ENCODE data around the gene PTPRN2.

PTPRN2 gene

GRCh38 chr7:157792241-157793086, 795.2 kb downstream of the PTPRN2 start:
- TF ChIP-seq CTCF (conservative IDR thresholded peaks at IDR 0.05; ENCODE audit: low read depth, low read length): no peak
- no peak for DNase-seq (ENCODE audit: low read depth)
- H3K4me3 ChIP-seq (ENCODE audit: low read depth, low read length): no peak overlapping the region

- no peak for DNase-seq (ENCODE audit: low read depth)
- no peak for TF ChIP-seq CTCF (conservative IDR thresholded peaks at IDR 0.05; ENCODE audit: low read depth, low read length)
- H3K4me3 ChIP-seq (ENCODE audit: low read depth, low read length): no peak overlapping the region
Measured at GRCh38 chr7:157791666-157792065, 796.0 kb downstream of the PTPRN2 start.

GRCh38 chr7:157791261-157791660, 796.4 kb downstream of the PTPRN2 start:
- H3K4me3 ChIP-seq (ENCODE audit: low read depth, low read length): no peak overlapping the region
- DNase-seq (ENCODE audit: low read depth): no peak
- no peak for TF ChIP-seq CTCF (conservative IDR thresholded peaks at IDR 0.05; ENCODE audit: low read depth, low read length)

GRCh38 chr7:157789942-157790341, 797.7 kb downstream of the PTPRN2 start:
- no peak for DNase-seq (ENCODE audit: low read depth)
- H3K4me3 ChIP-seq (ENCODE audit: low read depth, low read length): no peak overlapping the region
- TF ChIP-seq CTCF (conservative IDR thresholded peaks at IDR 0.05; ENCODE audit: low read depth, low read length): no peak

- no peak for TF ChIP-seq CTCF (conservative IDR thresholded peaks at IDR 0.05; ENCODE audit: low read depth, low read length)
- H3K4me3 ChIP-seq (ENCODE audit: low read depth, low read length): no peak overlapping the region
- no peak for DNase-seq (ENCODE audit: low read depth)
Measured at GRCh38 chr7:157789094-157789493, 798.5 kb downstream of the PTPRN2 start.

GRCh38 chr7:157788573-157788972, 799.0 kb downstream of the PTPRN2 start:
- no peak overlapping the region for H3K4me3 ChIP-seq (ENCODE audit: low read depth, low read length)
- no peak for TF ChIP-seq CTCF (conservative IDR thresholded peaks at IDR 0.05; ENCODE audit: low read depth, low read length)
- no peak for DNase-seq (ENCODE audit: low read depth)

- no peak for DNase-seq (ENCODE audit: low read depth)
- no peak for TF ChIP-seq CTCF (conservative IDR thresholded peaks at IDR 0.05; ENCODE audit: low read depth, low read length)
- no peak overlapping the region for H3K4me3 ChIP-seq (ENCODE audit: low read depth, low read length)
Measured at GRCh38 chr7:157787275-157787701, 800.3 kb downstream of the PTPRN2 start.

All from choroid plexus epithelial cell (primary cell).